Activated CD4-positive, alpha-beta T cell treated with anti-CD3 and anti-CD28 coated beads, Interleukin-2, Interleukin-6, amounts not matched to agents 100 ng/mL and 50 ng/mL, durations not matched to agents 16 hours and 8 hours (primary cell): ENCODE measurements around the gene NUB1.

Experiments
- DNase-seq: peaks from one replicate; pipeline ENCODE4 v3.0.0-alpha.2; 2020

The NUB1 gene

GRCh38 chr7:151314401-151314800, 27.2 kb upstream of the NUB1 start:
- no peak for DNase-seq

- DNase-seq, result peak; percentile 87
These were observed 26.5 kb upstream of the NUB1 start for GRCh38 chr7:151315038-151315655.

- DNase-seq, result no peak
These were observed 24.7 kb upstream of the NUB1 start for GRCh38 chr7:151316896-151317295.

GRCh38 chr7:151317936-151318335, 23.7 kb upstream of the NUB1 start:
- no peak for DNase-seq

GRCh38 chr7:151319189-151319588, 22.4 kb upstream of the NUB1 start:
- DNase-seq, result no peak

- no peak for DNase-seq
These were observed 21.3 kb upstream of the NUB1 start for GRCh38 chr7:151320263-151320845.

- no peak for DNase-seq
These were observed 20.3 kb upstream of the NUB1 start for GRCh38 chr7:151321341-151321740.

- no peak for DNase-seq
These were observed 18.7 kb upstream of the NUB1 start for GRCh38 chr7:151322906-151323305.

- no peak for DNase-seq
These were observed 14.6 kb upstream of the NUB1 start for GRCh38 chr7:151327022-151327421.

- DNase-seq, result no peak
These were observed 14.0 kb upstream of the NUB1 start for GRCh38 chr7:151327659-151328058.

GRCh38 chr7:151330181-151330580, 11.4 kb upstream of the NUB1 start:
- no peak for DNase-seq

GRCh38 chr7:151330661-151331060, 11.0 kb upstream of the NUB1 start:
- DNase-seq, result no peak

- no peak for DNase-seq
These were observed 7.0 kb upstream of the NUB1 start for GRCh38 chr7:151334628-151335027.

- DNase-seq, result no peak
These were observed 5.4 kb upstream of the NUB1 start for GRCh38 chr7:151336027-151336708.

- DNase-seq, result no peak
These were observed 4.3 kb upstream of the NUB1 start for GRCh38 chr7:151337346-151337745.

- DNase-seq, result no peak
These were observed 2.8 kb upstream of the NUB1 start for GRCh38 chr7:151338809-151339208.

- DNase-seq, result peak; percentile 41
These were observed 1.8 kb upstream of the NUB1 start for GRCh38 chr7:151339651-151340382.

- no peak for DNase-seq
These were observed 737 bp upstream of the NUB1 start for GRCh38 chr7:151340794-151341356.

GRCh38 chr7:151342102-151342646, 562 bp downstream of the NUB1 start:
- peak; percentile 65 for DNase-seq

GRCh38 chr7:151342811-151343210, 1.2 kb downstream of the NUB1 start:
- no peak for DNase-seq

GRCh38 chr7:151343516-151343915, 1.9 kb downstream of the NUB1 start:
- DNase-seq, result no peak

- no peak for DNase-seq
These were observed 4.2 kb downstream of the NUB1 start for GRCh38 chr7:151345576-151346469.
